Neuron (in vitro differentiated cells): Measurements from ENCODE around the gene HOXA1.
A peak's percentile ranks its signal among the peaks of the same experiment; 100 is the strongest.

Experiments used
- H2AFZ ChIP-seq: one replicate; pipeline ENCODE4 v1.6.1; 2013; ENCODE audit warnings: low read depth, mild to moderate bottlenecking, inconsistent platforms, low read length, moderate library complexity
- H3K27me3 ChIP-seq: one replicate; pipeline ENCODE4 v1.6.1; 2013; ENCODE audit warnings: low read length; ENCODE audit not compliant: insufficient read depth
- H3K36me3 ChIP-seq: one replicate; pipeline ENCODE4 v1.6.1; 2013; ENCODE audit warnings: low read length; ENCODE audit not compliant: insufficient read depth
- H3K4me1 ChIP-seq: one replicate; pipeline ENCODE4 v1.6.1; 2013; ENCODE audit warnings: low read length; ENCODE audit not compliant: insufficient read depth
- H3K4me3 ChIP-seq: 2 replicates; pipeline ENCODE4 v1.5.1; 2013; ENCODE audit warnings: mild to moderate bottlenecking, low read length, moderate library complexity
- H3K9me3 ChIP-seq: one replicate; pipeline ENCODE4 v1.6.1; 2013; ENCODE audit warnings: low read length

HOXA1 gene

GRCh38 chr7:27138985-27139333 is 43.2 kb upstream of the HOXA1 start:
- Histone ChIP-seq H3K27me3 (peaks cover 100% of the 10 kb centered on the region), H2AFZ (no peak overlapping the region), H3K9me3 (peaks cover 3% of the 10 kb centered on the region), H3K36me3 (no peaks in the 10 kb centered on the region), H3K4me1 (peaks cover 13% of the 10 kb centered on the region), H3K4me3 (no peak overlapping the region)

GRCh38 chr7:27138472-27138871 is 42.7 kb upstream of the HOXA1 start:
- Histone ChIP-seq H3K4me1 (peaks cover 12% of the 10 kb centered on the region), H3K36me3 (no peaks in the 10 kb centered on the region), H3K27me3 (peaks cover 100% of the 10 kb centered on the region)

GRCh38 chr7:27137640-27138315 is 42.0 kb upstream of the HOXA1 start:
- Histone ChIP-seq H3K36me3 (no peaks in the 10 kb centered on the region), H3K27me3 (peaks cover 100% of the 10 kb centered on the region), H3K9me3 (peaks cover 3% of the 10 kb centered on the region), H3K4me1 (peaks cover 5% of the 10 kb centered on the region), H2AFZ (no peak overlapping the region), H3K4me3 (no peak overlapping the region)

More at GRCh38 chr7:27138472-27138871, 42.7 kb upstream of the HOXA1 start:
- Histone ChIP-seq H3K4me3 (no peak overlapping the region), H3K9me3 (peaks cover 3% of the 10 kb centered on the region), H2AFZ (no peak overlapping the region)

- Histone ChIP-seq H2AFZ (no peak overlapping the region), H3K4me1 (no peaks in the 10 kb centered on the region), H3K36me3 (no peaks in the 10 kb centered on the region), H3K9me3 (peaks cover 1% of the 10 kb centered on the region), H3K27me3 (peaks cover 95% of the 10 kb centered on the region), H3K4me3 (no peak overlapping the region)
Measured at GRCh38 chr7:27134392-27134791, 38.6 kb upstream of the HOXA1 start.

GRCh38 chr7:27133409-27134231 is 37.8 kb upstream of the HOXA1 start:
- peaks cover 95% of the 10 kb centered on the region for H3K27me3 ChIP-seq
- H3K4me3 ChIP-seq = no peak overlapping the region
- no peaks in the 10 kb centered on the region for H3K4me1 ChIP-seq
- H2AFZ ChIP-seq = no peak overlapping the region
- peaks cover 4% of the 10 kb centered on the region for H3K9me3 ChIP-seq
- H3K36me3 ChIP-seq = no peaks in the 10 kb centered on the region

GRCh38 chr7:27132978-27133377 is 37.2 kb upstream of the HOXA1 start:
- Histone ChIP-seq H3K27me3 (peaks cover 95% of the 10 kb centered on the region), H3K4me1 (no peaks in the 10 kb centered on the region), H3K4me3 (no peak overlapping the region)

GRCh38 chr7:27132214-27132613 is 36.4 kb upstream of the HOXA1 start:
- H3K9me3 ChIP-seq = peaks cover 4% of the 10 kb centered on the region
- no peak overlapping the region for H3K4me3 ChIP-seq
- no peak overlapping the region for H2AFZ ChIP-seq
- H3K27me3 ChIP-seq = peaks cover 95% of the 10 kb centered on the region
- H3K4me1 ChIP-seq = no peaks in the 10 kb centered on the region
- no peaks in the 10 kb centered on the region for H3K36me3 ChIP-seq

More at GRCh38 chr7:27132978-27133377, 37.2 kb upstream of the HOXA1 start:
- H3K36me3 ChIP-seq = no peaks in the 10 kb centered on the region
- peaks cover 4% of the 10 kb centered on the region for H3K9me3 ChIP-seq
- H2AFZ ChIP-seq = no peak overlapping the region

GRCh38 chr7:27131390-27131819 is 35.6 kb upstream of the HOXA1 start:
- no peaks in the 10 kb centered on the region for H3K4me1 ChIP-seq
- peaks cover 95% of the 10 kb centered on the region for H3K27me3 ChIP-seq
- H3K4me3 ChIP-seq = peak overlapping the region; percentile 51

GRCh38 chr7:27130540-27131389 is 35.0 kb upstream of the HOXA1 start, which contains the start of gene HOXA4:
Gene HOXA4 (minus strand): TSS chr7:27130757. CDS start chr7:27130733, 24 bp downstream.
- peak within 1 kb of the TSS; percentile 51 for H3K4me3 ChIP-seq
- peak within 1 kb of the TSS; percentile 42 for H2AFZ ChIP-seq
- H3K4me1 ChIP-seq = no peaks in the 10 kb centered on the region
- H3K36me3 ChIP-seq = no peaks in the 10 kb centered on the region
- peaks cover 4% of the 10 kb centered on the region for H3K9me3 ChIP-seq
- H3K27me3 ChIP-seq = peaks cover 95% of the 10 kb centered on the region

More at GRCh38 chr7:27131390-27131819, 35.6 kb upstream of the HOXA1 start:
- Histone ChIP-seq H3K36me3 (no peaks in the 10 kb centered on the region), H2AFZ (peak overlapping the region; percentile 42), H3K9me3 (peaks cover 4% of the 10 kb centered on the region)

GRCh38 chr7:27129729-27130539 is 34.1 kb upstream of the HOXA1 start:
- Histone ChIP-seq H3K27me3 (peaks cover 95% of the 10 kb centered on the region), H3K4me1 (no peaks in the 10 kb centered on the region), H2AFZ (peak overlapping the region; percentile 42), H3K4me3 (no peak overlapping the region), H3K36me3 (no peaks in the 10 kb centered on the region), H3K9me3 (peaks cover 4% of the 10 kb centered on the region)

- peaks cover 95% of the 10 kb centered on the region for H3K27me3 ChIP-seq
Measured at GRCh38 chr7:27128776-27129728, 33.3 kb upstream of the HOXA1 start.

More at GRCh38 chr7:27128776-27129728, 33.3 kb upstream of the HOXA1 start:
- Histone ChIP-seq H3K4me3 (no peak overlapping the region), H3K9me3 (peaks cover 4% of the 10 kb centered on the region), H2AFZ (no peak overlapping the region), H3K36me3 (no peaks in the 10 kb centered on the region), H3K4me1 (no peaks in the 10 kb centered on the region)
